K562 (cell line): ENCODE data around the gene RANBP6. TPM values are rescaled to one million over a fixed set of nuclear protein-coding genes. Genes with fewer than 3 reads are reported as not detected.

Experiments
- ATF3 ChIP-seq, 2 experiments: fragments of 450-650 bp in 1 of 2; sonication (generic) in 1 of 2; formaldehyde crosslinking in 1 of 2; IDR thresholded peaks in 1 of 2; conservative IDR thresholded peaks in 1 of 2; 2 replicates each; pipeline versions ENCODE4 v1.6.1 to v1.8.1; 2016 to 2023; ENCODE audit warnings: mild to moderate bottlenecking in 2 of 2, moderate library complexity in 2 of 2, inconsistent platforms in 1 of 2, missing genetic modification reagents in 1 of 2
- CHAMP1 ChIP-seq: fragments of 450-650 bp; IDR thresholded peaks from 2 replicates; pipeline ENCODE4 v1.6.1; 2016; ENCODE audit warnings: mild to moderate bottlenecking
- CTCFL ChIP-seq: IDR thresholded peaks from 2 replicates; pipeline ENCODE4 v1.6.1; 2011; ENCODE audit warnings: borderline replicate concordance, low read depth, mild to moderate bottlenecking, moderate library complexity, low read length; ENCODE audit not compliant: insufficient read depth, poor library complexity, severe bottlenecking
- HNRNPLL ChIP-seq: fragments of 200-400 bp; formaldehyde crosslinking; IDR thresholded peaks from 2 replicates; pipeline ENCODE4 v1.6.1; 2017; ENCODE audit warnings: low read length, low read depth, mild to moderate bottlenecking; ENCODE audit not compliant: poor library complexity, severe bottlenecking
- HOXB6 ChIP-seq: fragments of 250-450 bp; sonication (Bioruptor Pico); IDR thresholded peaks from 2 replicates; pipeline ENCODE4 v1.5.1; 2022; ENCODE audit warnings: mild to moderate bottlenecking, borderline replicate concordance
- KDM5B ChIP-seq: fragments of 200-600 bp; sonication (generic); IDR thresholded peaks from 2 replicates; pipeline ENCODE4 v1.6.1; 2012; ENCODE audit warnings: low read depth, mild to moderate bottlenecking, moderate library complexity, low read length, control low read depth, inconsistent platforms; ENCODE audit not compliant: insufficient replicate concordance
- MXD1 ChIP-seq: fragments of 250-450 bp; sonication (Bioruptor Pico); IDR thresholded peaks from 2 replicates; pipeline ENCODE4 v1.8.0; 2021; ENCODE audit warnings: borderline replicate concordance, mild to moderate bottlenecking, moderate library complexity; ENCODE audit not compliant: poor library complexity, severe bottlenecking
- RBM22 ChIP-seq: fragments of 200-400 bp; formaldehyde crosslinking; IDR thresholded peaks from 2 replicates; pipeline ENCODE4 v1.6.1; 2018; ENCODE audit warnings: low read length, low read depth; ENCODE audit not compliant: poor library complexity, severe bottlenecking
- SMAD3 ChIP-seq: fragments of 450-650 bp; formaldehyde crosslinking; conservative IDR thresholded peaks from 2 replicates; pipeline ENCODE4 v1.4.0; 2020; ENCODE audit warnings: mild to moderate bottlenecking
- TAF1 ChIP-seq: IDR thresholded peaks from 2 replicates; pipeline ENCODE4 v1.6.1; 2011; ENCODE audit warnings: mild to moderate bottlenecking, low read length, moderate library complexity; ENCODE audit not compliant: insufficient read depth, control insufficient read depth, severe bottlenecking; ENCODE audit errors: extremely low read depth
- TRIM24 ChIP-seq, 2 experiments: fragments of 450-650 bp; IDR thresholded peaks; 2 replicates each; pipeline ENCODE4 v1.6.1; 2016
- ZBTB34 ChIP-seq: fragments of 250-450 bp; sonication (Bioruptor Pico); IDR thresholded peaks from 2 replicates; pipeline ENCODE4 v1.8.0; 2021; ENCODE audit warnings: mild to moderate bottlenecking, moderate library complexity
- ZHX1 ChIP-seq: fragments of 150-350 bp; conservative IDR thresholded peaks from 2 replicates; pipeline ENCODE4 v1.6.1; 2014; ENCODE audit warnings: low read length
- polyA plus RNA-seq, 8 experiments: library from polyadenylated mRNA; depleted of rRNA in 4 of 8; stranded (reverse) in 5 of 8; unstranded in 3 of 8; fragments of >200 nt; fragmentation: Nextera tagmentation in 2 of 8; fragmentation: Illumina TruSeq in 1 of 8; extraction: Ambion mirVana in 2 of 8; extraction: Trizol in 1 of 8; gene quantifications; 2 replicates each; pipeline versions ENCODE4 v1.2.1 to v1.2.3, GENCODE V29; 2011 to 2014; ENCODE audit warnings: inconsistent platforms in 1 of 8, missing spikeins in 1 of 8
- total RNA-seq, 7 experiments: library from RNA; depleted of rRNA in 6 of 7; stranded (reverse); fragments of >200 nt in 6 of 7; fragmentation: Illumina TruSeq in 2 of 7; extraction: Trizol in 2 of 7; gene quantifications; 2 replicates each; pipeline versions ENCODE4 v1.2.1 to v1.2.3, GENCODE V29; 2011 to 2021; ENCODE audit warnings: low replicate concordance in 1 of 7

Gene RANBP6
- total and polyA plus RNA-seq, 9 of the 15 experiments (the other 6 are each of a cell fraction or from before 2014, with no cell fraction given): 10.4 to 19.9 (median 11.5) TPM

GRCh38 chr9:6015278-6016157 lies at the start of gene RANBP6 (continued):
- no peak for TF ChIP-seq ATF3 (IDR thresholded peaks at IDR 0.05)
- 0 out of 2 replicates have a peak, but pooled peaks have one; percentile 36 for TF ChIP-seq ATF3 (CRISPR knock-in tag; conservative IDR thresholded peaks at IDR 0.05)
- no peak for TF ChIP-seq MXD1 (CRISPR knock-in tag)
- TF ChIP-seq CTCFL: no peak
- TF ChIP-seq HOXB6 (CRISPR knock-in tag): no peak
- TF ChIP-seq SMAD3: no peak
- peak; percentile 94; the same call in 1 of the 2 replicates for TF ChIP-seq ZHX1
- no peak for TF ChIP-seq TRIM24 (IDR thresholded peaks at IDR 0.05)
- no peak for TF ChIP-seq CHAMP1
- TF ChIP-seq RBM22: no peak
- TF ChIP-seq KDM5B: peak; percentile 64
- TF ChIP-seq HNRNPLL: no peak
- no peak for TF ChIP-seq ZBTB34 (CRISPR knock-in tag)
- peak; percentile 82 for TF ChIP-seq TAF1
